LNCAP (cell line): ENCODE results near the gene UFSP2.
A peak's percentile ranks its signal among the peaks of the same experiment; 100 is the strongest.

Experiments used
- TF ChIP-seq, protein P1 (sequence below): fragments of 450-650 bp; IDR thresholded peaks from 2 replicates; pipeline ENCODE4 v1.5.1; 2017; ENCODE audit warnings: mild to moderate bottlenecking

The UFSP2 gene

GRCh38 chr4:185425647-185426352 is at the start of gene UFSP2:
Gene UFSP2, minus strand, starts transcription at chr4:185425964. Its CDS starts 96 bp downstream, at chr4:185425868.
- TF ChIP-seq, protein P1, sequence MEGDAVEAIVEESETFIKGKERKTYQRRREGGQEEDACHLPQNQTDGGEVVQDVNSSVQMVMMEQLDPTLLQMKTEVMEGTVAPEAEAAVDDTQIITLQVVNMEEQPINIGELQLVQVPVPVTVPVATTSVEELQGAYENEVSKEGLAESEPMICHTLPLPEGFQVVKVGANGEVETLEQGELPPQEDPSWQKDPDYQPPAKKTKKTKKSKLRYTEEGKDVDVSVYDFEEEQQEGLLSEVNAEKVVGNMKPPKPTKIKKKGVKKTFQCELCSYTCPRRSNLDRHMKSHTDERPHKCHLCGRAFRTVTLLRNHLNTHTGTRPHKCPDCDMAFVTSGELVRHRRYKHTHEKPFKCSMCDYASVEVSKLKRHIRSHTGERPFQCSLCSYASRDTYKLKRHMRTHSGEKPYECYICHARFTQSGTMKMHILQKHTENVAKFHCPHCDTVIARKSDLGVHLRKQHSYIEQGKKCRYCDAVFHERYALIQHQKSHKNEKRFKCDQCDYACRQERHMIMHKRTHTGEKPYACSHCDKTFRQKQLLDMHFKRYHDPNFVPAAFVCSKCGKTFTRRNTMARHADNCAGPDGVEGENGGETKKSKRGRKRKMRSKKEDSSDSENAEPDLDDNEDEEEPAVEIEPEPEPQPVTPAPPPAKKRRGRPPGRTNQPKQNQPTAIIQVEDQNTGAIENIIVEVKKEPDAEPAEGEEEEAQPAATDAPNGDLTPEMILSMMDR: no peak

DNA sequence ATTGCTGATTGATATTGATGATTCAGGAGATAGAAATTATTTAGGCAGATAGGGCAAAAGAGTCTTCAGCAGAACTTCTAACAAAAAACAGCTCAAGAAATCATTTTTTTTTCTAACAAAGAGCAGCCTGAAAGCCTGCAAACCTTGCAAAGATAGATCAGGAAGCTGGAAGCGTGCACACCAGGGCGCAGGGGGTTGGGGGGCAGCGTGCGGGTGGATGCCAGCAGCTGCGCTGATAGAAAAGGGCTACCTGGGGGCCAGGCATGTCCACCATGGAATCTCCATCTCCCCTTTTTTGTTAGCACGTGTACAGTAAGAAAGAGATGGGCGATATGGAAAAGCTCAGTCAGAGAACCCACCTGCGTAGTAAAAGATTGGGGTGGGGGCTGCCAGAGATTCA is 47.5 kb upstream of the UFSP2 start:
- TF ChIP-seq, protein P1: no peak

- TF ChIP-seq, protein P1: no peak
Observed at GRCh38 chr4:185472103-185472542, 46.4 kb upstream of the UFSP2 start.

DNA sequence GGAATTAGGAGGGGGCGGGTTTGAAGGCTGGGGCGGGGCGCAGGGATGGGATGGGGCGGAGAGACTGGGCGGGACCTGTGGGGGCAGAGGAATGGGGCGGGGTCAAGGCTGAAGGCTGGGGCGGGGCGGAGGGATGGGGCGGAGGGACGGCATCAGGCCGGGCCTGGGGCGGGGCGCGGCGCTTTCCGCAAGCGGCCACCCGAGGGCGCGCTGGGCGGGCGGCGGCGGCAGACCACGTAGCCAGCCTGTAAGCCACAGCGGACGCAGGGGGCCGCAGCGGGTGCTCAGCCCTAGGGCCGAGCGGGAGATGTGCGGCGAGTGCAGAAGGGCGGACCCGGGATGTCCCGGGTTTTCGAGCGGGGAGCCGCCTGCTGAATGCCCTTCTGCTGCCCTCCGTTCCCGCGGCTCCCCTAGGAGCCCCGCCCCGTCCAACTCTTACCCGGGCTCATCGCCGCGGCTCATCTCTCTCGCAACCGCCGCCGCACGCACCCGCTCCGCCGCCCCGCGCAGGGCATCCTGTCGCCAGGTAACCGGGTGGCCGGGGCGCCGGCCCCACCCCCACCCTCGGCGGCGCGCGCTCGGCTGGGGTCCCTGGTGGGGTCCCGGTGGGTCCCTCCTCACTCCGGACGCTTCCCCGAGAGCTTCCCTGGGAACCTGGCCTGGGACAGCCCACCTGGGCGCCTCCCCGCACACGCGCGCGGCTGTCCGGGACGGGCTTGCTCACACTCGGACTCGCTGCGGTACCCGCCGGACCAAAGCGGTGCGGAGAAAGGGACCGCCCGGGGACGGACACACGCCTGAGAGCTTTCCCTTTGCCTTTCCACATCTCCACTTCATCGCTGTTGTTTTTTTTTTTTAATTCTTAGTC is 45.7 kb upstream of the UFSP2 start, which contains the start of gene CCDC110:
CCDC110 (minus strand) TSS at position 499 of the 868 bp plus-strand sequence; CDS start at position 449, 50 bp downstream.
- TF ChIP-seq, protein P1: peak; percentile 55

GRCh38 chr4:185470501-185471195 is 44.9 kb upstream of the UFSP2 start:
- TF ChIP-seq, protein P1: no peak

DNA sequence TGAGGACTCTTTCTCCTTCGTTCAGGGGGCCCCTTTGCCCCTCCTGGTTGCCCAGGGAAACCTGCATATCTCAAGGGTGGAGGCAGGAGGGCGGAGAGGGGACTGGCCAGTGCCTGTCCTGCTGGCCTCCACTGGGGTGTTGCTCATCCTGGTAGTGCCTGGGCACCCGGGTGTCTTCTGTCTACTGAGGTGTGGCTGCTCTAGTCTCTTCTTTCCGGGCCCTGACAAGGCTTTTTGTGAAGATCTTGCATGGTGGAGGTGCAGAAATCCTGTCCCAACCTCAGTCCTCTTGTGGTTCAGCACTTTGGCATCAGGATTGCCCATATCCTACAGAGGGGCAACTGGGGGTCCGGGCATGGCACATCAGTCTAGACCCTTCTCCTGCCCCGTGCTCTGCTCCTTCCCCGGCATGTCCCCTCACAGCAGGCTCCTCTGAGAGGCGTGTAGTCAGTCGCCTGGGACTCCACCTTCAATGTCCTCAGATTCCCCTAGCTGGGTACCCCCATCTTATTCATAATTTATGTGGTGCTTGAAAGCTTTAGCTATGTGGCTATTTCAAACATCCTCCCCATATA is 43.9 kb upstream of the UFSP2 start:
- TF ChIP-seq, protein P1: no peak

DNA sequence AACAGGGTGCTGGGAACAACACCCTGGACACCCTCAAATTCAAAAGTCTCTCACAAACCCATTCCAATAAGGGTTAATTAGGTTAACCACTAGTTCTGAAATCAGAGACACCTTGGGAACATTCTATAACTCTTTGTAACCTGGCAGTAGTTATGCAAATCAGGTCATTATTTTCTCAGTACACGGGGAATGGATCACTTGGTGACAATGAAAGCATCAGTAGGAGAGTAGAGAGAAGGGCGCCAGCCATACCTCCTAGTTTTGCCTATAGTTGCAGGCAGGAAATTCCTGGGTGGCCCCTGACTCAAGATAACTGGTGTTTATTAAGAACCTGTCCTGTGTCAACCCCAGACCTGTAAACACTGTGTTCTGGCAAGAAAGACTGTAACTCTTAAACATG is 43.2 kb upstream of the UFSP2 start:
- TF ChIP-seq, protein P1: no peak
